ENCODE results near the gene ACBD3.

The ACBD3 gene

DNA sequence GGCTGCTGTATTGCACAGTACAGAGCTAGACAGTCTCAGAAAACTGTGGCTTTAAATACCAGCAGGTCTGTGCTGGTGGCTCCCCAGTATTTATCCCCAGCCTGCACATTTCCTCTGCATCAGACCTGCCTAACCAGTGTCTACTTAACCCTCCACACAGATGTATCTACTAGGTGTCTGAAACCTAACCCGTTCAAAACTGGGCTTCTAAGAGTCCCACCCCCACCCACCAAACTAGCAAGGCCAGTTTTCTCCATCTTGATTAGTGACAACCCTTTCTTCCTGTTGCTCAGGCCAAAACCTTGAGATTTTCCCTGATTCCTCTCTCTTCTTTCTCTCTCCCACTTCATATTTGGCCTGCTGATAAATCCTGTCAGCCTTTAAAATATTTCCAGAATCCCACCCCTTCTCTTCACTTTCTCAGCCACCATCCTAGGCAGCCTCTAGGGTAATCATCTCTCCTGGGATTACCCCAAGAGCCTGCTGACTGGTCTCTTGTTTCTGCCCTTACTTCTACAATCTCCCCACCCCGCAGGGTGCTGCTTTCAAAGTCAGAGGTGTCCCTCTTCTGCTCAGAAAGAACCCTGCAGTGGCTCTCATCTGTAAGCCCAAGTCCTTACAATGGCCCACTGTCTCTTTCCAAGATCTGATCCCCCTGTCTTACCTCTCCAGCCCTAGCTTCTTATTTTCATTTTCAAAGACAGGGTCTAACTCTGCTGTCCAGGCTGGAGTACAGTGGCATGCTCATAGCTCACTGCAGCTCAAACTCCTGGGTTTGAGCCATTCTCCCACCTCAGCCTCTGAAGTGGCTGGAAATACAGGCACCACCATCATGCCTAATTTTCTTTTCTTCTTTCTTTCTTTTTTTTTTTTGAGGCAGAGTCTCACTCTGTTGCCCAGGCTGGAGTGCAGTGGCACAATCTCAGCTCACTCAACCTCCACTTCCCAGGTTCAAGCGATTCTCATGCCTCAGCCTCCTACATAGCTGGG is 78.8 kb downstream of the ACBD3 start:
- H3K36me3 ChIP-seq (ENCODE audit: control insufficient read depth, low read depth, low read length) = no peaks in the 10 kb centered on the region
- H3K4me3 ChIP-seq (ENCODE audit: low read length) = no peak overlapping the region
- no peak overlapping the region for H3K9ac ChIP-seq (ENCODE audit: low read length)
- H3K27me3 ChIP-seq (ENCODE audit: control insufficient read depth, insufficient read depth, low read length) = peaks cover 20% of the 10 kb centered on the region
- no peak overlapping the region for H3K27ac ChIP-seq (ENCODE audit: low read length)
- no peaks in the 10 kb centered on the region for H3K9me3 ChIP-seq (ENCODE audit: control insufficient read depth, low read depth, low read length)
- peaks cover 31% of the 10 kb centered on the region for H3K4me1 ChIP-seq (ENCODE audit: control insufficient read depth, low read depth, low read length)

DNA sequence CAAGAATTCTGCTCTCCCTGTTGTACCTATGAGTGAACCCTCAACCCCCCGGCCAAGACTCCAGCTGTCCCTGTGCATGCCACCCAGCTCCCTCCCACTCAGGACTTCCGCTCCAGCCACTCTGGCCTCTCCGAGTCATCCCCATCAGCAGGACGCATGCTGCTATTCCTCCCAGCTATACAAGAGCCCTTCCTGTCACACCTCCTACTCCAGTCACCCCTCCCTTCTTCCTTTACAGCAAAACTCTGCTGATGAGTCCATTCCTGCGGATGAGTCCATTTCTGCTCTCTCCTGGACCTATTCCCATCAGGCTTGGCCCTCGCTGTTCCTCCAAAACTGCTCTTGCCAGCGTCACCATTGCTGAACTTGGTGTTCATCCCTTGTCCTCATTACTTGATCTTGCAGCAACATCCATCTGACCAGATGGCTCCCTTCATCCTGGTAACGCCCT is 81.8 kb downstream of the ACBD3 start:
- Histone ChIP-seq H3K4me3 (ENCODE audit: low read length) (no peak overlapping the region), H3K36me3 (ENCODE audit: control insufficient read depth, low read depth, low read length) (no peaks in the 10 kb centered on the region), H3K27me3 (ENCODE audit: control insufficient read depth, insufficient read depth, low read length) (peaks cover 6% of the 10 kb centered on the region), H3K4me1 (ENCODE audit: control insufficient read depth, low read depth, low read length) (peaks cover 15% of the 10 kb centered on the region), H3K27ac (ENCODE audit: low read length) (no peak overlapping the region), H3K9me3 (ENCODE audit: control insufficient read depth, low read depth, low read length) (no peaks in the 10 kb centered on the region), H3K9ac (ENCODE audit: low read length) (no peak overlapping the region)

DNA sequence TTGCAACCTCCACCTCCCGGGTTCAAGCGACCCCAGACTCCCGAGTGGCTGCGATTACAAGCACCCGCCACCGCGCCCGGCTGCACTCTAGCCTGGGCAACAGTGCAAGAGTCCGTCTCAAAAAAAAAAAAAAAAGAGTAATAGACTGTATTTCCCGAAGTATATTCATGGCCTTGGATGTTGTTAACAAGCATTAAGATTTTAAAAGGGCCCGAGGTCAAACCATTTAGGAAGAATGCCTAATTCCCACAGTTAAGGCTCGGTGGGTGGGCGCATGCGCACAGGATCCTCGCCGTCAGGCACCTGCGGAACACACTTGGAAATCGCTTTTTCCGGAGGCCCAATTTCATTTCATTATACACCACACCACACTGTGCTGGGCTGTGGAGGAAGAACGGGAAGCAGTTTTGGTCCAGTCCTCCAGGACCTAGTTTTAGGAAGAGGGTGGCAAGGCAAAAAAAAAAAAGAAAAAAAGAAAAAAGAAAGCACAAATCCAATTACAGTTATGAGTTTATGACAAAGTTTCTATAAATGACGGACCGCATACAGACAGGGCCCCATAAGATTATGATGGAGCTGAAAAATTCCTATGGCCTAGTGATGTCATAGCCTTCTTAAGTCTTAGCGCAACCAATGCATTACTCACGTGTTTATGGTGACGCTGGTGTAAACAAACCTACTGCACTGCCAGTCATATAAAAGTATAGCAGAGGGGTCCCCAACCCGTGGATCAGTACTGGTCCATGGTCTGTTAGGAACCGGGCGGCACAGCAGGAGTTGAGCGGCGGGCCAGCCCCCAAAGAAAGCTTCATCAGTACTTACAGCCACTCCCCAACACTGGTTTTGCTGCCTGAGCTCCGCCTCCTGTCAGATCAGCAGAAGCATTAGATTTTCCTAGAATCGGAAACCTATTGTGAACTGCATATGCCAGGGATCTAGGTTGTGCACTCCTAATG is 85.8 kb downstream of the ACBD3 start:
- Histone ChIP-seq H3K4me3 (ENCODE audit: low read length) (peak overlapping the region; percentile 64), H3K27me3 (ENCODE audit: control insufficient read depth, insufficient read depth, low read length) (peaks cover 9% of the 10 kb centered on the region), H3K9me3 (ENCODE audit: control insufficient read depth, low read depth, low read length) (no peaks in the 10 kb centered on the region), H3K27ac (ENCODE audit: low read length) (no peak overlapping the region), H3K36me3 (ENCODE audit: control insufficient read depth, low read depth, low read length) (no peaks in the 10 kb centered on the region), H3K9ac (ENCODE audit: low read length) (no peak overlapping the region), H3K4me1 (ENCODE audit: control insufficient read depth, low read depth, low read length) (peaks cover 8% of the 10 kb centered on the region)

DNA sequence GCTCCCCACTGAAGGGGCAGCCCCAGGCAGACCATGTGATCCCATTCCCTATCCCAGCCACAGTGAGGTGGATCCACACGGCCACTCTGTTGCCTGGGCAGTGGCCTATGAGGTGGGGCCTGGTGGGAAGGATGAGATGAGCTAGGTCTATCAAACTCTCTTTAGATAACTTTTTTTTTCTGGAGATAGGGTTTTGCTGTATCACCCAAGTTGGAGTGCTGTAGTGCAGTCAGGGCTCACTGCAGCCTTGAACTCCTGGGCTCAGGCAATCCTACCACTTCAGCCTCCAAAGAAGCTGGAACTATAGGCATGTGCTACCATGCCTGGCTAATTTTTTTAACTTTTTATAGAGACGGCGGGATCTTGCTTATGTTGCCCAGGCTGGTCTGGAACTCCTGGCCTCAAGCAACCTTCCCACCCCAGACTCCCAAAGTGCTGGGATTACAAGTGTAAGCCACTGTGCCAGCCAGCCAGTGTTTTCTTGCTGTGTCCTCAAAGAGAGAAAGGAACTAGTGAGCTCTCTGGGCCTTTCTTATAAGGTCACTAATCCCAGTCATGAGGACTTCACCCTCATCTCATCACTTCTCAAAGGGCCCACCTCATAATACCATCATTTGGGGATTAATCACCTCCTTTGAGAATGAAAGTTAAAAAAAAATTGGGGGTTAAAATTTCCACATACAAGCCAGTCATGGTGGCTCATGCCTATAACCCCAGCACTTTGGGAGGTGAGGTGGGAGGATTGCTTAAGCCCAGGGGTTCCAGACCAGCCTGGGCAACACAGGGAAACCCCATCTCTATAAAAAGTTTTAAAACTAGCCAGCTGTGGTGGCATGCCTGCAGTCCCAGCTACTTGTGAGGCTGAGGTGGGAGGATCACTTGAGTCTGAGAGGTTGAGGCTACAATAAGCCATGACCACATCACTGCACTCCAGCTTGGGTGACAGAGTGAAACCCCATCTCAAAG is 87.4 kb downstream of the ACBD3 start:
- Histone ChIP-seq H3K4me1 (ENCODE audit: control insufficient read depth, low read depth, low read length) (peaks cover 4% of the 10 kb centered on the region), H3K9me3 (ENCODE audit: control insufficient read depth, low read depth, low read length) (no peaks in the 10 kb centered on the region), H3K27me3 (ENCODE audit: control insufficient read depth, insufficient read depth, low read length) (peaks cover 9% of the 10 kb centered on the region), H3K9ac (ENCODE audit: low read length) (no peak overlapping the region), H3K4me3 (ENCODE audit: low read length) (no peak overlapping the region), H3K27ac (ENCODE audit: low read length) (no peak overlapping the region), H3K36me3 (ENCODE audit: control insufficient read depth, low read depth, low read length) (no peaks in the 10 kb centered on the region)

- Histone ChIP-seq H3K27me3 (ENCODE audit: control insufficient read depth, insufficient read depth, low read length) (peaks cover 9% of the 10 kb centered on the region), H3K4me1 (ENCODE audit: control insufficient read depth, low read depth, low read length) (peaks cover 4% of the 10 kb centered on the region), H3K4me3 (ENCODE audit: low read length) (no peak overlapping the region), H3K9me3 (ENCODE audit: control insufficient read depth, low read depth, low read length) (no peaks in the 10 kb centered on the region), H3K27ac (ENCODE audit: low read length) (no peak overlapping the region), H3K36me3 (ENCODE audit: control insufficient read depth, low read depth, low read length) (no peaks in the 10 kb centered on the region), H3K9ac (ENCODE audit: low read length) (no peak overlapping the region)
Measured at GRCh38 chr1:226097866-226098625, 88.5 kb downstream of the ACBD3 start.

DNA sequence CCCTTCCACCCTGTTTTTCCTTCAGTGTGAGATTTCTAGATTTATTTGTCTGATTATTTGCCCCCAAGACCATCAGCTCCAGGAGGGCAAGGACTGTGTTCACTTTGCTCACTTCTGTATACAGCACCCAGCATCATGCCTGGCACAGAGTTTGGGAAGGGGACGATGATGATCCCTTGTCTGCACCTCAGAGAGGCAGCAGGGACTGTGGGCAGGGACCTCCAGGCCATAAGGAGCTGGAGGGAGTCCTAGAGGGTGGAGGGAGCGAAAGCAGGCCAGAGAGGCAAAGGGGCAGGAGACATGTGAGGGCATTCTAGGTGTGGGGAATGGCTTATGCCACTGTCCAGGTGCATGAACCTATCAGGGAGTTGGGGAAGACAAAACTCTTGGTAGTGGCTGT is 91.3 kb downstream of the ACBD3 start:
- Histone ChIP-seq H3K9ac (ENCODE audit: low read length) (no peak overlapping the region), H3K4me1 (ENCODE audit: control insufficient read depth, low read depth, low read length) (no peaks in the 10 kb centered on the region), H3K27me3 (ENCODE audit: control insufficient read depth, insufficient read depth, low read length) (peaks cover 9% of the 10 kb centered on the region), H3K36me3 (ENCODE audit: control insufficient read depth, low read depth, low read length) (no peaks in the 10 kb centered on the region), H3K27ac (ENCODE audit: low read length) (no peak overlapping the region), H3K9me3 (ENCODE audit: control insufficient read depth, low read depth, low read length) (no peaks in the 10 kb centered on the region), H3K4me3 (ENCODE audit: low read length) (no peak overlapping the region)

Data from iPS-18a (cell line).